GM13977 (cell line): ENCODE measurements around the gene SUSD4.

Experiments
- DNase-seq: peaks from one replicate; pipeline ENCODE4 v3.0.0; 2012; ENCODE audit warnings: low spot score
- in situ Hi-C: fragments of 300-500 bp; cut with MboI; formaldehyde crosslinking; loops from one replicate; pipeline ENCODE4 v1.12.0; 2022; ENCODE audit warnings: low sequenced_read_pairs, low pct_unique_long_range_greater_than_20kb, mixed read lengths, inconsistent platforms; ENCODE audit not compliant: unreplicated experiment
- TF ChIP-seq, protein P1 (sequence below): IDR thresholded peaks from 2 replicates; pipeline ENCODE4 v1.5.1; 2012; ENCODE audit warnings: mild to moderate bottlenecking, control low read depth; ENCODE audit not compliant: insufficient read depth; ENCODE audit errors: extremely low read depth, missing control alignments

SUSD4 gene

GRCh38 chr1:223348439-223348838 lies 15.5 kb downstream of the SUSD4 start:
- in situ Hi-C loops = no loop called here
- TF ChIP-seq, protein P1, sequence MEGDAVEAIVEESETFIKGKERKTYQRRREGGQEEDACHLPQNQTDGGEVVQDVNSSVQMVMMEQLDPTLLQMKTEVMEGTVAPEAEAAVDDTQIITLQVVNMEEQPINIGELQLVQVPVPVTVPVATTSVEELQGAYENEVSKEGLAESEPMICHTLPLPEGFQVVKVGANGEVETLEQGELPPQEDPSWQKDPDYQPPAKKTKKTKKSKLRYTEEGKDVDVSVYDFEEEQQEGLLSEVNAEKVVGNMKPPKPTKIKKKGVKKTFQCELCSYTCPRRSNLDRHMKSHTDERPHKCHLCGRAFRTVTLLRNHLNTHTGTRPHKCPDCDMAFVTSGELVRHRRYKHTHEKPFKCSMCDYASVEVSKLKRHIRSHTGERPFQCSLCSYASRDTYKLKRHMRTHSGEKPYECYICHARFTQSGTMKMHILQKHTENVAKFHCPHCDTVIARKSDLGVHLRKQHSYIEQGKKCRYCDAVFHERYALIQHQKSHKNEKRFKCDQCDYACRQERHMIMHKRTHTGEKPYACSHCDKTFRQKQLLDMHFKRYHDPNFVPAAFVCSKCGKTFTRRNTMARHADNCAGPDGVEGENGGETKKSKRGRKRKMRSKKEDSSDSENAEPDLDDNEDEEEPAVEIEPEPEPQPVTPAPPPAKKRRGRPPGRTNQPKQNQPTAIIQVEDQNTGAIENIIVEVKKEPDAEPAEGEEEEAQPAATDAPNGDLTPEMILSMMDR = no peak
- no peak for DNase-seq

DNA sequence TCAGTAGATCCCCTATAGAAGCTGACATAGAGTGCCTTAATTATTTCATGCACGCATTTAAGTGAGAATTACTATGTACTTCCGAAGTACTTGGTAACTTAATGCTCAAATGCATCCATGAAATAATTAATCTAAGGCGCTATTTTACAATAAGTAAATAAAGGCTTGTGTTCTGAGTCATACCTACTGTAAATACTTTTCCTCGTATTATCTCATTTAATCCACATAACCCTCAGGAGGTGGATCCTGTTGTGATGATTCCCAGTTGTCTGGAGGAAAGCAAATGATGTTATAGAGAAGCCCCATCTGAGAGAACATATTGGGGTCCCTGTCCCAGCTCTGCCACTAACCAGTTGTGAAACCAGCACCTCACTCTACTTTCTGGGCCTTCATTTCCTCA lies 16.4 kb downstream of the SUSD4 start:
- TF ChIP-seq, protein P1 = no peak
- in situ Hi-C loops = no loop called here
- DNase-seq = no peak

- TF ChIP-seq, protein P1 = no peak
- no peak for DNase-seq
Measured at GRCh38 chr1:223346311-223346710, 17.7 kb downstream of the SUSD4 start.

GRCh38 chr1:223345720-223346119 lies 18.3 kb downstream of the SUSD4 start:
- TF ChIP-seq, protein P1 = no peak
- in situ Hi-C loops = no loop called here
- no peak for DNase-seq

More at GRCh38 chr1:223346311-223346710, 17.7 kb downstream of the SUSD4 start:
- in situ Hi-C loops = no loop called here

GRCh38 chr1:223344491-223344890 lies 19.5 kb downstream of the SUSD4 start:
- TF ChIP-seq, protein P1 = no peak
- in situ Hi-C loops = no loop called here
- no peak for DNase-seq

GRCh38 chr1:223343692-223344091 lies 20.3 kb downstream of the SUSD4 start:
- TF ChIP-seq, protein P1 = no peak
- in situ Hi-C loops = no loop called here
- no peak for DNase-seq

DNA sequence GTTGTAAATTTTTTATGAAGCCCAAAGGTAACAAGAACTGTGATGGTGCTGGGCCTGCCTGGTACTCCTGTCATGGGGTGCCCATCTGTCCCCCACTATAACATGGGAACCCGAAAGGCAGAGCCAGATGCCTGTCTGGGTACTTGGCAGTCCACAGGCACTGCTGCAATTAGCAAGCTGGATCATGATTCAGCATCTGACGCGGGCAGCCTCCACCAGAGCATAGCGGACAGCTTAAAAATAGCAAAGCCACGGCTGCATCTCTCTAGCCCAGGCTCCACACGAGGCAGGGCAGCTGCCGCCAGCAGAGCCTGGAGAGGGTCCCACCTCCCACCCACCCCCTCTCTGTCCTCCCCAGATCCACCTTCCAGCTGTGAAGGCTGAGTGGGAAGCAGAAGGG lies 22.9 kb downstream of the SUSD4 start:
- TF ChIP-seq, protein P1 = no peak
- in situ Hi-C loops = no loop called here
- no peak for DNase-seq
